Body of pancreas (tissue), 4 donors: Measurements from ENCODE around the gene DBX2. TPM values are rescaled to one million over a fixed set of nuclear protein-coding genes. Genes with fewer than 3 reads are reported as not detected.
"Not testable (repeated sequence)": the region's sequence is repeated elsewhere in the genome, so short reads cannot be mapped to it uniquely, and the experiment has no call there.

Experiments
- ATAC-seq: fragments of 150-250 bp; one replicate; pipeline ENCODE4 v1.9.1; 2016
- DNase-seq, 4 donors: peaks; one replicate each; pipeline ENCODE4 v3.0.0-alpha.2; 2019
- H3K27ac ChIP-seq, 4 donors: fragments of 200-600 bp; sonication (generic); 1 replicate in 3 of 4; 2 replicates in 1 of 4; pipeline versions ENCODE4 v1.5.1 to v1.6.1; 2016 to 2019; ENCODE audit warnings: mild to moderate bottlenecking in 1 of 4, mixed read lengths in 1 of 4, moderate library complexity in 1 of 4
- H3K27me3 ChIP-seq, 2 donors: fragments of 200-600 bp; sonication (generic); one replicate each; pipeline ENCODE4 v1.6.0; 2016; ENCODE audit warnings: mild to moderate bottlenecking in 1 of 2
- H3K36me3 ChIP-seq, 2 donors: fragments of 200-600 bp; sonication (generic); replicated peaks in 1 of 2; 2 replicates each; pipeline ENCODE4 v1.5.1; 2016; ENCODE audit warnings: low read depth in 2 of 2; ENCODE audit not compliant: insufficient read depth in 1 of 2
- H3K4me1 ChIP-seq: fragments of 200-600 bp; sonication (generic); one replicate; pipeline ENCODE4 v1.6.0; 2016
- H3K4me3 ChIP-seq, 2 donors: fragments of 200-600 bp; sonication (generic); 1 replicate in 1 of 2; 2 replicates in 1 of 2; pipeline ENCODE4 v1.5.1; 2016 to 2019
- H3K9me3 ChIP-seq, 3 donors: fragments of 200-600 bp; sonication (generic); 1 replicate in 2 of 3; 2 replicates in 1 of 3; pipeline ENCODE4 v1.5.1; 2016
- CTCF ChIP-seq, 7 experiments: fragments of 450-650 bp in 4 of 7; fragments of 200-600 bp in 3 of 7; sonication (generic) in 3 of 7; IDR thresholded peaks; one replicate each; pipeline ENCODE4 v1.5.1; 2016 to 2019; ENCODE audit warnings: antibody characterized with exemption in 7 of 7
- POLR2A ChIP-seq, 3 donors: fragments of 450-650 bp; IDR thresholded peaks; one replicate each; pipeline ENCODE4 v1.6.1; 2016; ENCODE audit warnings: antibody characterized with exemption in 3 of 3, mild to moderate bottlenecking in 2 of 3
- WGBS, 2 donors: methylation state at CpG; one replicate each; pipeline ENCODE4 v1.1.5; 2017; 5-methylcytosine and 5-hydroxymethylcytosine counted together
- intact Hi-C: fragments of 100-400 bp; cut with DNase I; formaldehyde crosslinking; loops from one replicate; pipeline ENCODE4 v1.15.1; 2023
- total RNA-seq, 2 donors: library from RNA; depleted of rRNA; stranded (reverse); fragments of >200 nt; gene quantifications; one replicate each; pipeline ENCODE4 v1.1.0, GENCODE V29; 2016

Gene DBX2
- total RNA-seq, 2 donors from 2014 or later, result not detected

DNA sequence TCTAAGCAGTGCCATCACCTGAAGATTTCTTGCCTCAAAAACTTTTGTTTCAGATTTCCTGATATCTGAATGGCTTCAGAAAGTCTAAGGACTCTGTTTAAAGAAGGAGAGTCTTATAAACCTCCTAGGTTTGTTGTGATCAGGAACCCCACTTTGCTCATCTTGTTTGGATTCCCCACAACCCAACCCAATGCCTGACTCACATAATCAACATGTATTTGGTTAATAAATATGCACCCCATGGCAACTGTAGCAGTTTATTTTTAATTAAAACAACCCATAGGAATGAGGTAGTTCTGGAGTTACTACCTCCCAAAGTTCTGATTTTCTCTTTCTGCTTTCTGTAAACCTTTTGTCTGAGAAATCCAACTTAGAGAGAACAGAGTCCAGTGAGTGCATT is 51.5 kb downstream of the DBX2 start:
- intact Hi-C loops, result no loop called here
- no peak for ATAC-seq
- H3K9me3 ChIP-seq, result no peaks in the 10 kb centered on the region
- no peak for TF ChIP-seq POLR2A (IDR thresholded peaks at IDR 0.05)
- no peak for TF ChIP-seq CTCF (IDR thresholded peaks at IDR 0.05)
- H3K27ac ChIP-seq, result no peak overlapping the region
- H3K4me1 ChIP-seq, result no peaks in the 10 kb centered on the region
- no peaks in the 10 kb centered on the region for H3K27me3 ChIP-seq
- no peak overlapping the region for H3K4me3 ChIP-seq
- DNase-seq, result no peak
- no peaks in the 10 kb centered on the region for H3K36me3 ChIP-seq

- intact Hi-C loops, result no loop called here
- Histone ChIP-seq H3K4me3 (no peak overlapping the region), H3K4me1 (no peaks in the 10 kb centered on the region), H3K9me3 (no peaks in the 10 kb centered on the region), H3K27ac (no peak overlapping the region), H3K27me3 (no peaks in the 10 kb centered on the region), H3K36me3 (no peaks in the 10 kb centered on the region)
- DNase-seq (no peak), ATAC-seq (no peak)
- TF ChIP-seq POLR2A (IDR thresholded peaks at IDR 0.05) (no peak), CTCF (IDR thresholded peaks at IDR 0.05) (no peak)
- 33 to 43% methylated on average over 1 of the region's 1 CpG for whole genome bisulfite sequencing, 2 donors
Measured at GRCh38 chr12:44993161-44993560, 57.7 kb downstream of the DBX2 start.

DNA sequence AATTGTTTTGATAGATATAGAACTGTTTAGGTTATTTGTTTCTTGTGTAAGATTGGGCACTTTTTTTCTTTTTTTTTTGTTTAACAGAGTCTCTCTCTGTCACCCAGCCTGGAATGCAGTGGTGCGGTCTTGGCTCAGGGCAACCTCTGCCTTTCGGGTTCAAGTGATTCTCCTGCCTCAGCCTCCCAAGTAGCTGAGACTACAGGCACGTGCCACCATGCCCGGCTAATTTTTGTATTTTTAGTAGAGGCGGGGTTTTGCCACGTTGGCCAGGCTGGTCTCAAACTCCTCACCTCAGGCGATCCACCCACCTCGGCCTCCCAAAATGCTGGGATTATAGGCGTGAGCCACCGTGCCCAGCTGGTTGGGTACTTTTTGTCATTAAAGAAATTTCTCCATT is 66.0 kb downstream of the DBX2 start:
- H3K27me3 ChIP-seq, H3K27ac ChIP-seq, H3K4me3 ChIP-seq, H3K36me3 ChIP-seq, H3K9me3 ChIP-seq, DNase-seq, intact Hi-C loops, ATAC-seq, H3K4me1 ChIP-seq: not testable (repeated sequence)
- WGBS, 2 donors, result 85 to 88% methylated on average over 10 of the region's 10 CpGs

- H3K9me3 ChIP-seq, result no peaks in the 10 kb centered on the region
- intact Hi-C loops, result no loop called here
- H3K4me3 ChIP-seq, result no peak overlapping the region
- no peaks in the 10 kb centered on the region for H3K36me3 ChIP-seq
- TF ChIP-seq POLR2A (IDR thresholded peaks at IDR 0.05) (no peak), CTCF (IDR thresholded peaks at IDR 0.05) (no peak)
- no peak overlapping the region for H3K27ac ChIP-seq
- ATAC-seq, result no peak
- no peak for DNase-seq
- 62 to 74% methylated on average over 5 of the region's 5 CpGs for WGBS, 2 donors
- no peaks in the 10 kb centered on the region for H3K4me1 ChIP-seq
- no peaks in the 10 kb centered on the region for H3K27me3 ChIP-seq
Measured at GRCh38 chr12:44979918-44980317, 71.0 kb downstream of the DBX2 start.

DNA sequence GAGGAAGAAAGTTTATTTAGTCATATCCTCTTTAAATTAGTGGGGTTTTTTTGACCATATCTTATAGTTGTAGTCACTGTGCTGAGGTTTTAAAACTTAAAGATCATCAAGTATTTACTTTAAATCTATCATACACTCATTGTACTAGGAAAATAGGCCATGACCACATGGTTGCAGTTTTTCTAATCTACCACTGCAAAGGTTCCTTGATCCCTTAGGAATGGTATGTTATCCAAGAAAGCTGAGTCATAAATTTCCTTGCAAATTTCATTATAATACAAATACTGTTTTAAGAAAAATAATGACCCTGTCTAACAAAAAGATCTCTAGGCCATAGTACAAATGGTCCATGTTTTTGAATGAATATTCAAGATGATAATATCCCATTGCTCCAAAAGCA is 74.7 kb downstream of the DBX2 start:
- intact Hi-C loops, result no loop called here
- TF ChIP-seq CTCF (IDR thresholded peaks at IDR 0.05), result no peak
- TF ChIP-seq POLR2A (IDR thresholded peaks at IDR 0.05), result no peak
- Histone ChIP-seq H3K36me3 (no peaks in the 10 kb centered on the region), H3K4me1 (no peaks in the 10 kb centered on the region), H3K9me3 (no peaks in the 10 kb centered on the region), H3K27ac (no peak overlapping the region), H3K27me3 (no peaks in the 10 kb centered on the region), H3K4me3 (no peak overlapping the region)
- DNase-seq (no peak), ATAC-seq (no peak)
